GM12873 (cell line): ENCODE measurements around the gene BPIFB6.

Experiments
- TF ChIP-seq, protein P1 (sequence below): IDR thresholded peaks from 2 replicates; pipeline ENCODE4 v1.5.1; 2012; ENCODE audit warnings: low read depth, mild to moderate bottlenecking, moderate library complexity, low read length, control low read depth; ENCODE audit not compliant: insufficient read depth; ENCODE audit errors: missing control alignments

The BPIFB6 gene

DNA sequence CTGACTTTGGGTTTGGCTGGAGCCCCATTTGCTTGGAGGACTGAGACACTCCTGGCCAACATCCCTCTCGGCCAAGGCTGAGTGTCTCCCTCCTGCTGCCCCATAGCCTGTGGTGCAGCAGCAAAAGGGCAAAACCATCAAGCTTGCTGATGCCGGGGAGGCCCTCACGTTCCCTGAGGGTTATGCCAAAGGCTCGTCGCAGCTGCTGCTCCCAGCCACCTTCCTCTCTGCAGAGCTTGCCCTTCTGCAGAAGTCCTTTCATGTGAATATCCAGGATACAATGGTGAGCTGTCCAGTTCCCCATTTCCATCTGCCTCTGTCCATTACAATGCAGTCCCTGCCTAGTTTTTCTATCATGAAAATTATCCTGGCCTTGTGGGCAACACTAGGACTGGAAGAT, 6.0 kb downstream of the BPIFB6 start:
- TF ChIP-seq, protein P1, sequence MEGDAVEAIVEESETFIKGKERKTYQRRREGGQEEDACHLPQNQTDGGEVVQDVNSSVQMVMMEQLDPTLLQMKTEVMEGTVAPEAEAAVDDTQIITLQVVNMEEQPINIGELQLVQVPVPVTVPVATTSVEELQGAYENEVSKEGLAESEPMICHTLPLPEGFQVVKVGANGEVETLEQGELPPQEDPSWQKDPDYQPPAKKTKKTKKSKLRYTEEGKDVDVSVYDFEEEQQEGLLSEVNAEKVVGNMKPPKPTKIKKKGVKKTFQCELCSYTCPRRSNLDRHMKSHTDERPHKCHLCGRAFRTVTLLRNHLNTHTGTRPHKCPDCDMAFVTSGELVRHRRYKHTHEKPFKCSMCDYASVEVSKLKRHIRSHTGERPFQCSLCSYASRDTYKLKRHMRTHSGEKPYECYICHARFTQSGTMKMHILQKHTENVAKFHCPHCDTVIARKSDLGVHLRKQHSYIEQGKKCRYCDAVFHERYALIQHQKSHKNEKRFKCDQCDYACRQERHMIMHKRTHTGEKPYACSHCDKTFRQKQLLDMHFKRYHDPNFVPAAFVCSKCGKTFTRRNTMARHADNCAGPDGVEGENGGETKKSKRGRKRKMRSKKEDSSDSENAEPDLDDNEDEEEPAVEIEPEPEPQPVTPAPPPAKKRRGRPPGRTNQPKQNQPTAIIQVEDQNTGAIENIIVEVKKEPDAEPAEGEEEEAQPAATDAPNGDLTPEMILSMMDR = no peak

DNA sequence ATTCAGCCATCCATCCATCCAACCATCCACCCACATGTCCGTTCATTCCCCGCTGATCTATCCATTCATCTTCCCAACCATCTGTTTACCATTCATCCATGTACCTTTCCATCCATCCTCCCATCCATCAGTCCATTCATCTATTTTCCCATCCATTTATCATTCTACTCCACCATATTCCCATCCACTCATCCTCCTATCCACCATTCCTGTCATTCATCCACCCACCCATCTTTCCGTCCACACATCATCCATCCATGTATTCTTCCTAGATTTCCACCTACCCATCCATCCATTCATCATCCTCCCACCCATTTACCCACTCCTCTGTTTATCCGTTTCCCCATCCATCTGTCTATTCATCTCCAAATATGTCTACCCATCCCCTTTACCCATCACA, 6.8 kb downstream of the BPIFB6 start:
- TF ChIP-seq, protein P1 = no peak

DNA sequence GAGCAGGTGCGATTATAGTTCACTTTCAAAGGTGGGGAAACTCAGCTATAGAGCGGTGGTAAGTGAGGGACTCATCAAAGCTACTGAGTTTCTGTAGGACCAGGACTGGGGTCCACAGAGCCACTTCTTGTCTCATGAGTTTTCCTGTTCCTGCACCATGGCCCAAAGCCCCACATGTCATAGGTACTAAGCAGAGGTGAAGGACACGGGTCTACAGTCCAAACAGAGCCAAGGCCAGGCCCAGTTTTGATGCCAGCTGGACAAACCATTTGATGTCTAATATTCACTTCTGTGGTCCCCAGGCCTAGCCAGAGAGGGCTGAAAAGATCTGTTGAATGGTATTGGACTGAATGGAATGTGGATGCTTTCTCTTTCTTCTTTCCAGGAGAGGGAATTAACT, 11.0 kb downstream of the BPIFB6 start:
- TF ChIP-seq, protein P1 = no peak

DNA sequence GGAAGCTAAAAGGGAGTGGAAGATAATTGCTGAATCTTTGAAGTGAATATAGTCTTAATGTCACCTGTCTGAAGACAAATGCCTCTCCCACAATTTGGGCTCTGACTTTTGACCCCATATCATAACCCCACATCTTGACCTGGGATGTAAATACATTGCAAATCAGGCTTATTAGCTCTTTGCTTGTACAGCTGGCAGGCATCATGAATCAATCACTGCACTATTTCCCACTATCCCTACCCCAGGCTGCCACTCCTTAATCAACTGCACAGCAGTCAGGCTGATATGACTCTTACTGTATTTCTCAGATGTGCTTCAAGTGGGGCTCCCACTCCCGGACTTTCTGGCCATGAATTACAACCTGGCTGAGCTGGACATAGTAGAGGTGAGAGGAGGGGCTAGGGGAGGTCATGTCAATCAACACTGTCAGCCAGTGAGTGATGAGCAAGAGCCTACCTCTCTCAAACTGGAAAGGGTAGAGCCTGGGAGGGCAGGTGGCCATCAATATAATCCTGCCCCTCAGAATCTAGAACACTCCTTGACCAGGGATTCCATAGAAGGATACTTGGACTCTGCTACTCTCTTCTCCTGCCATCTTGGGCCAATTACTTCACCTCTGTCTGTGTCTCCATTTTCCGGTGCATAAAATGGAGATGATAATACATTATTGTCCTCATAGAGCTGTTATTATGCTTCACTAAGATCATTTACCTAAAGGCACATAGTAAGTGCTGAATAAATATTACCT, 11.7 kb downstream of the BPIFB6 start:
- TF ChIP-seq, protein P1 = no peak

DNA sequence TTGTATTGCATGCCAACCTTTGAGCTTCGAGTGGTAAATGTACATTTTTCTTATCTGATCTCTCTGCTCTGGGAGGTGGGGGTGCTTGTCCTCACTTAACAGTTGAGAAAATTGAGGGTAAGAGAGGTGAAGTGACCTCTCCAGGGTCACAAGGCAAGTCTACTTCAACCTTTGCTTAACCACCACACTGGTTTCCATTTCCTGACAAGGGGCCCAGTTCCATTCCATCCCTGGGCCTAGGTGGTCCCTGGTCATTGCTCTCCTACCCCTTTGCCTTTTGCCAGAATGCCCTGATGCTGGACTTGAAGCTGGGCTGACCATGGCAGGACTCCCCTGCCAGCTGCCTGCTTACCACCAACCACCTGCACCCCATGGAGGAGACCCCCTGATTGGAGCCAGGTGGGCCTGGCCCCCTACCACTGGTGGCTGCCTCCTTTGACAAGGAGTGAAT, 12.3 kb downstream of the BPIFB6 start:
- TF ChIP-seq, protein P1 = no peak

DNA sequence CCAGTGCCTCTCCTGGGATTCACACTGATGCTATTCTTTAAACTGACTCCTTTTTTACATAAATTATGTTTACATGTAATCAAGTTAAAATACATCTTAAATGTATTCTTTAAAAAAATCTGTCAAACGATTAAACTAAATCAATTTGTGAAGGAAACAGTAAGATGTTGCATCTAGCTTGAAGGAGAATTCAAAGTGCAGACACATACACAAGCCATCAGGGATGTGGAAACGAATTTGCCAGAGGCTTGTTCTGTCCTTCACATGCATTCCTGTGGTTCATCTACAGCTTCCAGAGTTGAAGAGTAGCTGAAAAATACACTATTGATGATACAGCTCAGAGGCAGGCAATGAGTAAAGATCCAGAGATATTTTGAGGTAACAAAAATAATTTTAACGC, 15.0 kb downstream of the BPIFB6 start:
- TF ChIP-seq, protein P1 = no peak

DNA sequence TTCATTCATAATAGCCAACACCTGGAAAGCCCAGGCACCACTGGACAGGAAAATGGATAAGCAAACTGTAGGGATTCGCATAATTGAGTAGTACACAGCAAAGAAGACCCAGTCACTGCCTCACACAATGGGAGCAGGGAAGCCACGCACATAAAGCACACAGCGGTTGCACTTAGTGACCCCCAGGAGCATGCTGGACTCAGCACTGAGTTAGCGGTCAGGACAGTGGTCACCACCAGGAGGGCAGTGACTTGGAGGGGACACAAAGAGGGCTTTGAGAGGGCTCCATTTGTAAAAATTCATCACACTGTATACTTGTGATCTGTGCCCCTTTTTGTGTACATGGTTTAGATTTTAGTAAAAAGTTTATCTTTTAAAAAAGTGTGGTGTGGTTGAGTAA, 19.9 kb downstream of the BPIFB6 start:
- TF ChIP-seq, protein P1 = no peak
